Endothelial cell of umbilical vein (primary cell): Measurements from ENCODE around the gene SYDE2. TPM values are rescaled to one million over a fixed set of nuclear protein-coding genes. Genes with fewer than 3 reads are reported as not detected.

Experiments used
- BruUV-seq: library from RNA; stranded (reverse); fragments of 400-500 nt; replicated peaks from 2 replicates; lab custom pipeline; 2021; lab: Mats Ljungman, UMichigan
- CTCF ChIA-PET: fragments of 300-600, 350-600 bp; sonication (Branson Sonifier 250); formaldehyde crosslinking; loops from one replicate; lab custom pipeline; 2021; ENCODE audit warnings: antibody characterized with exemption, inconsistent platforms; lab: Charles Lee
- POLR2A ChIA-PET: fragments of 300-600, 350-600 bp; sonication (Branson Sonifier 250); formaldehyde crosslinking; loops from one replicate; lab custom pipeline; 2021; ENCODE audit warnings: antibody characterized with exemption, inconsistent platforms; lab: Charles Lee
- DNase-seq: peaks from one replicate; pipeline ENCODE4 v3.0.0-alpha.2; 2011; ENCODE audit warnings: low read depth, low spot score
- FAIRE-seq: peaks from 2 replicates; lab custom pipeline; 2011; peaks lifted over from hg19 to GRCh38; lab: Jason Lieb, UNC
- H2AFZ ChIP-seq: 2 replicates; pipeline ENCODE4 v1.6.0; 2012; ENCODE audit warnings: low read depth, low read length, control low read depth, inconsistent platforms
- H3K27ac ChIP-seq: 2 replicates; pipeline ENCODE4 v1.5.1; 2011; ENCODE audit warnings: low read depth, mild to moderate bottlenecking, control low read depth, low read length, moderate library complexity; ENCODE audit not compliant: insufficient read depth
- H3K27me3 ChIP-seq, 2 experiments: 2 replicates each; pipeline versions ENCODE4 v1.6.0 to v1.6.1; 2011; ENCODE audit warnings: low read length in 2 of 2, mixed read lengths in 1 of 2; ENCODE audit not compliant: control insufficient read depth in 2 of 2, insufficient read depth in 2 of 2
- H3K36me3 ChIP-seq, 2 experiments: 2 replicates in 1 of 2; 3 replicates in 1 of 2; pipeline ENCODE4 v1.5.1; 2011; ENCODE audit warnings: low read length in 2 of 2, mild to moderate bottlenecking in 1 of 2, moderate library complexity in 1 of 2; ENCODE audit not compliant: control insufficient read depth in 2 of 2, insufficient read depth in 2 of 2; ENCODE audit errors: extremely low read depth in 1 of 2
- H3K4me1 ChIP-seq: 3 replicates; pipeline ENCODE4 v1.5.1; 2011; ENCODE audit warnings: mild to moderate bottlenecking, low read length; ENCODE audit not compliant: control insufficient read depth, insufficient read depth; ENCODE audit errors: extremely low read depth
- H3K4me2 ChIP-seq: 2 replicates; pipeline ENCODE4 v1.6.1; 2011; ENCODE audit warnings: low read length, control low read depth, mixed read lengths; ENCODE audit not compliant: insufficient read depth
- H3K4me3 ChIP-seq, 3 experiments: fragments of 200-600 bp in 1 of 3; sonication (generic), shearing (Covaris generic) in 1 of 3; replicated peaks in 1 of 3; 2 replicates each; pipeline ENCODE4 v1.5.1; 2011 to 2016; ENCODE audit warnings: control low read depth in 3 of 3, low read length in 3 of 3, mild to moderate bottlenecking in 2 of 3, inconsistent platforms in 1 of 3, low read depth in 1 of 3, moderate library complexity in 1 of 3; ENCODE audit not compliant: insufficient read depth in 1 of 3
- H3K79me2 ChIP-seq: 2 replicates; pipeline ENCODE4 v1.6.0; 2012; ENCODE audit warnings: low read length, inconsistent platforms; ENCODE audit not compliant: control insufficient read depth, insufficient read depth
- H3K9ac ChIP-seq: replicated peaks from 2 replicates; pipeline ENCODE3; 2011; ENCODE audit warnings: low read length, control low read depth; ENCODE audit not compliant: insufficient read depth; ENCODE audit errors: extremely low read depth
- H3K9me1 ChIP-seq: replicated peaks from 3 replicates; pipeline ENCODE4 v1.6.0; 2011; ENCODE audit warnings: mild to moderate bottlenecking, low read length; ENCODE audit not compliant: control insufficient read depth, insufficient read depth; ENCODE audit errors: extremely low read depth
- H3K9me3 ChIP-seq: replicated peaks from 2 replicates; pipeline ENCODE4 v1.5.1; 2012; ENCODE audit warnings: low read length, inconsistent platforms; ENCODE audit not compliant: control insufficient read depth, insufficient read depth
- H4K20me1 ChIP-seq: replicated peaks from 2 replicates; pipeline ENCODE3; 2011; ENCODE audit warnings: mild to moderate bottlenecking, low read length; ENCODE audit not compliant: control insufficient read depth, insufficient read depth; ENCODE audit errors: extremely low read depth
- EZH2 ChIP-seq: IDR thresholded peaks from 2 replicates; pipeline ENCODE4 v1.6.1; 2012; ENCODE audit warnings: borderline replicate concordance, low read depth, mild to moderate bottlenecking, moderate library complexity, low read length, inconsistent platforms; ENCODE audit not compliant: severe bottlenecking
- FOS ChIP-seq: IDR thresholded peaks from 2 replicates; pipeline ENCODE4 v1.6.1; 2011; ENCODE audit warnings: mild to moderate bottlenecking, low read length, moderate library complexity, borderline replicate concordance; ENCODE audit not compliant: insufficient read depth
- GATA2 ChIP-seq: IDR thresholded peaks from 2 replicates; pipeline ENCODE4 v1.7.0; 2011; ENCODE audit warnings: low read depth, mild to moderate bottlenecking, moderate library complexity, mixed read lengths, low read length; ENCODE audit not compliant: insufficient read length, insufficient read depth
- JUN ChIP-seq: IDR thresholded peaks from 2 replicates; pipeline ENCODE4 v1.6.1; 2011; ENCODE audit warnings: borderline replicate concordance, low read depth; ENCODE audit not compliant: insufficient read length, insufficient read depth
- MYC ChIP-seq: IDR thresholded peaks from one replicate; pipeline ENCODE4 v1.6.1; 2011; ENCODE audit warnings: mild to moderate bottlenecking, low read depth, low read length
- POLR2A ChIP-seq: IDR thresholded peaks from 2 replicates; pipeline ENCODE4 v1.6.1; 2012; ENCODE audit warnings: low read depth, mild to moderate bottlenecking, control low read depth, low read length
- POLR2AphosphoS5 ChIP-seq: IDR thresholded peaks from 2 replicates; pipeline ENCODE4 v1.6.1; 2012; ENCODE audit warnings: low read depth, mild to moderate bottlenecking, control low read depth, low read length, moderate library complexity; ENCODE audit not compliant: insufficient read depth
- dilution Hi-C: fragments of 300-500 bp; cut with MboI; formaldehyde crosslinking; loops from one replicate; pipeline ENCODE4 v1.15.0; 2019; ENCODE audit warnings: low sequenced_read_pairs; ENCODE audit not compliant: extremely low pct_ligation_motif_present
- intact Hi-C: fragments of 100-400 bp; cut with micrococcal nuclease; formaldehyde crosslinking; loops from one replicate; pipeline ENCODE4 v1.10.0; 2022
- polyA plus RNA-seq, 4 experiments: library from polyadenylated mRNA; depleted of rRNA in 3 of 4; stranded (reverse) in 3 of 4; unstranded in 1 of 4; fragments of >200 nt; gene quantifications; 2 replicates each; pipeline versions ENCODE4 v1.2.1 to v1.2.3, GENCODE V29; 2011 to 2012; ENCODE audit warnings: missing spikeins in 1 of 4
- total RNA-seq: library from RNA; stranded (reverse); gene quantifications from 2 replicates; pipeline ENCODE4 v1.2.3, GENCODE V29; 2021
- TF ChIP-seq, protein P1 (sequence below): IDR thresholded peaks from 2 replicates; pipeline ENCODE4 v1.6.1; 2011; ENCODE audit not compliant: insufficient read depth, insufficient read length
- TF ChIP-seq, protein P2 (sequence below), 2 donors: IDR thresholded peaks; 1 replicate in 1 of 2; 2 replicates in 1 of 2; pipeline ENCODE4 v1.5.1; 2011; ENCODE audit warnings: low read length in 2 of 2, mild to moderate bottlenecking in 2 of 2, moderate library complexity in 2 of 2, control low read depth in 1 of 2, inconsistent platforms in 1 of 2, low read depth in 1 of 2; ENCODE audit not compliant: insufficient read depth in 1 of 2; ENCODE audit errors: extremely low read depth in 1 of 2

SYDE2 gene
- total and polyA plus RNA-seq, 2 donors (not counting 3 experiments of a cell fraction or from before 2014, with no cell fraction given): 0.52 to 3.1 TPM

DNA sequence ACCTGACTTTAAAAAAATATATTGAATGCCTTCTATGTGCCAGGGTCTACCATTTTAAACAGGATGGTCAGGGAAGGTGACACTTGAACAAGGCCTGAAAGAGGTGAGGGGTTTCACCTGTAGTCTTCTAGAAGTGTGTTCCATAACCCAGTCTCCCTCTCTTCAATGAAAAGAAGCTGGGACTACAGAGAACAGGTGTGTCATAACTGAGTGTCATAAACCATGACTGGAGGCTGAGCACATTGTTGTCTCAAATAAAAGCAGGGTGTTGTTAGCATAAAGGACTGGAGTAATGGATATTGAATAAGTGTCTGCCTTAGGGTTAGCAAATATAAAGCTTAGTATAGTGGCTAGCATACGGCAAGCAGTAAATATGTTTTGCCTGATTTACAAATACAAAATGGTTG, 65.4 kb downstream of the SYDE2 start:
- H3K36me3 ChIP-seq: no peaks in the 10 kb centered on the region
- CTCF ChIA-PET: interaction anchor here (0.6 to 1.2 kb wide), 2 partner anchors 26 to 1226 kb away, joined by 3 to 5 read pairs; no protein-coding TSS in a partner anchor
- POLR2A ChIA-PET: no interaction called here
- FAIRE-seq (no peak), DNase-seq (no peak)
- dilution Hi-C loops (no loop called here), intact Hi-C loops (no loop called here)
- no peak overlapping the region for H2AFZ ChIP-seq
- TF ChIP-seq JUN (no peak), EZH2 (no peak), POLR2AphosphoS5 (no peak), GATA2 (no peak)
- H3K9ac ChIP-seq: no peak overlapping the region
- H3K27me3 ChIP-seq: peaks cover 2% of the 10 kb centered on the region in 2 experiments
- no peak overlapping the region for H3K4me3 ChIP-seq
- no peaks in the 10 kb centered on the region for H3K9me3 ChIP-seq
- no peaks in the 10 kb centered on the region for H3K9me1 ChIP-seq
- H3K27ac ChIP-seq: no peak overlapping the region
- no peaks in the 10 kb centered on the region for H3K4me1 ChIP-seq
- no TSS peak for BruUV-seq
- no peaks in the 10 kb centered on the region for H4K20me1 ChIP-seq
- H3K79me2 ChIP-seq: no peaks in the 10 kb centered on the region
- H3K4me2 ChIP-seq: no peak overlapping the region

DNA sequence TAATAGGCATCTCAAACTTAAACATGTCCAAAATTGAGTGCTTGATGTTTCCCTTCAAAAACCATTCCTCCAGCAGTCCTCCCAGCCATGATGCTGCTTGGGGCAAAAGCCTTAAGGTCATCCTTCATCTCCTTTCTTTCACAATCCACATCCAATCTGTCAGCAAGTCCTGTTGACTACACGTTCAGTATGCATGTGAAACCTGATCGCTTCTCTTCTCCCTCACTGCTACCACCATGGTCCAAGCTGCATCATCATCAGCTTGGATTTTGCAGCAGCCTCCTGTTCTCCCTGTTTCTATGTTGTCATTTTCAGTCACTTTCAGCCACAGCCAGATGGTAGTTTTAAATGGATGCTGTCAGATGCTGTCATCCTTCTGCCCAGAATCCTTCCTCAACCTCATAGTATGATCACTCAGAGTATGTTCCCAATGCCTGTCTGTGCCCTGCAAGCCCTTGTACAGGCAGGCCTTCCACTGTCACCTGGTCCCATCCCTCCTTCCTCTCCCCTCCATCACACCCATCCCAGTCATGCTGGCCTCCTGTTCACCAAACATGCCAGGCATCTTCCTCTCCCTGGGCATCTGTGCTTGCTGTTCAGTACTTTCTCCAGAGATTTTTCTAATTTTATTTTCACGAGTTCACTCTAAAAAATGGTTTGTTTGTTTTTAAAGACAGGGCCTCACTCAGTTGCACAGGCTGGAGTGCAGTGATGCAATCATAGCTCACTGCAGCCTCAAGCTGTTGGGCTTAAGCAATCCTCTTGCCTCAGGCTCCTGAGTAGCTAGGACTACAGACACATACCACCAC, 66.0 kb downstream of the SYDE2 start:
- Histone ChIP-seq H3K27ac (no peak overlapping the region), H3K4me3 (no peak overlapping the region)
- TF ChIP-seq POLR2AphosphoS5 (no peak), FOS (no peak), GATA2 (no peak), JUN (no peak), EZH2 (no peak), POLR2A (no peak), MYC (no peak)
- TF ChIP-seq, protein P1, sequence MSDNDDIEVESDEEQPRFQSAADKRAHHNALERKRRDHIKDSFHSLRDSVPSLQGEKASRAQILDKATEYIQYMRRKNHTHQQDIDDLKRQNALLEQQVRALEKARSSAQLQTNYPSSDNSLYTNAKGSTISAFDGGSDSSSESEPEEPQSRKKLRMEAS: no peak
- TF ChIP-seq, protein P2, sequence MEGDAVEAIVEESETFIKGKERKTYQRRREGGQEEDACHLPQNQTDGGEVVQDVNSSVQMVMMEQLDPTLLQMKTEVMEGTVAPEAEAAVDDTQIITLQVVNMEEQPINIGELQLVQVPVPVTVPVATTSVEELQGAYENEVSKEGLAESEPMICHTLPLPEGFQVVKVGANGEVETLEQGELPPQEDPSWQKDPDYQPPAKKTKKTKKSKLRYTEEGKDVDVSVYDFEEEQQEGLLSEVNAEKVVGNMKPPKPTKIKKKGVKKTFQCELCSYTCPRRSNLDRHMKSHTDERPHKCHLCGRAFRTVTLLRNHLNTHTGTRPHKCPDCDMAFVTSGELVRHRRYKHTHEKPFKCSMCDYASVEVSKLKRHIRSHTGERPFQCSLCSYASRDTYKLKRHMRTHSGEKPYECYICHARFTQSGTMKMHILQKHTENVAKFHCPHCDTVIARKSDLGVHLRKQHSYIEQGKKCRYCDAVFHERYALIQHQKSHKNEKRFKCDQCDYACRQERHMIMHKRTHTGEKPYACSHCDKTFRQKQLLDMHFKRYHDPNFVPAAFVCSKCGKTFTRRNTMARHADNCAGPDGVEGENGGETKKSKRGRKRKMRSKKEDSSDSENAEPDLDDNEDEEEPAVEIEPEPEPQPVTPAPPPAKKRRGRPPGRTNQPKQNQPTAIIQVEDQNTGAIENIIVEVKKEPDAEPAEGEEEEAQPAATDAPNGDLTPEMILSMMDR (IDR thresholded peaks at IDR 0.05; ENCODE audit: extremely low read depth in 1 of 2, insufficient read depth in 1 of 2, low read depth in 1 of 2, low read length in 2 of 2): no peak

More for the DNA sequence above, 66.0 kb downstream of the SYDE2 start:
- dilution Hi-C loops: no loop called here
- ChIA-PET POLR2A (no interaction called here), CTCF (interaction anchor here (0.6 to 1.2 kb wide), 2 partner anchors 26 to 1225 kb away, joined by 3 to 5 read pairs; no protein-coding TSS in a partner anchor)
- H3K4me2 ChIP-seq: no peak overlapping the region
- no peaks in the 10 kb centered on the region for H4K20me1 ChIP-seq
- DNase-seq (no peak), FAIRE-seq (no peak)
- no peaks in the 10 kb centered on the region for H3K9me3 ChIP-seq
- no peaks in the 10 kb centered on the region for H3K4me1 ChIP-seq
- H3K27me3 ChIP-seq: peaks cover 1 to 2% of the 10 kb centered on the region in 2 experiments
- no TSS peak for BruUV-seq
- H3K9ac ChIP-seq: no peak overlapping the region
- H3K9me1 ChIP-seq: no peaks in the 10 kb centered on the region
- intact Hi-C loops: no loop called here
- no peak overlapping the region for H2AFZ ChIP-seq
- no peaks in the 10 kb centered on the region for H3K79me2 ChIP-seq
- H3K36me3 ChIP-seq: no peaks in the 10 kb centered on the region
